Raji (cell line): ENCODE measurements around the gene KDM4B.

Source experiments
- POLR2A ChIP-seq: IDR thresholded peaks from 2 replicates; pipeline ENCODE4 v1.6.1; 2011; ENCODE audit warnings: low read depth, low read length, control low read depth; ENCODE audit not compliant: insufficient read depth

The KDM4B gene

DNA sequence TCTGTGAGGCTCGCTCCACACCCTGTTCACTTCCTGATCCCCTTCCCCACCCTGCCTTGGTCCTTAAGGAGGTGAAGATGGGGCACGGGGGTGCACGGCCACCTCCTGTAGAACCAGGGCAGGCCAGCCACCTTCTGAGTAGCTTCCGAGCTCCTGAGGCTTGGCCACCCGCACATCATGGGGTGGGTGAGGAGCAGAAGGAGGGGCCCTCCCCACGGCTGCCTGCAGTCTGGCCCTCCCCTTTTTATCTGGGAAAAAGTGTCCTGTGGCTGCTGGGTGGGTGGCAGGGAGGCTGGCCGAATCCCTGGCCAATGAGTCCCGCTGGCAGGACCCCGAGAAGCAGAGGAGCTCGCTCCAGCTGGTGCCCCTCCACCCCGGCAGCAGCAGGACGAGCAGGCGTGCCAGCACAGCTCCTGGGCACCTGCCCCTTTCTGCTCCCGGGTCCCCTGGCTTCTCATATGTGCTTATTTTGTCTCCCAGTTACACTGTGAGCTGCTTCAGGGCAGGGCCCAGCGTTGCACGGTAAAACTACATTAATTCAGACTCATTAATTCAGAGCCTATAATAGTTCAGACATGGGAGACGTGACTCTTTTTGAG is 135.0 kb downstream of the KDM4B start:
- no peak for TF ChIP-seq POLR2A

DNA sequence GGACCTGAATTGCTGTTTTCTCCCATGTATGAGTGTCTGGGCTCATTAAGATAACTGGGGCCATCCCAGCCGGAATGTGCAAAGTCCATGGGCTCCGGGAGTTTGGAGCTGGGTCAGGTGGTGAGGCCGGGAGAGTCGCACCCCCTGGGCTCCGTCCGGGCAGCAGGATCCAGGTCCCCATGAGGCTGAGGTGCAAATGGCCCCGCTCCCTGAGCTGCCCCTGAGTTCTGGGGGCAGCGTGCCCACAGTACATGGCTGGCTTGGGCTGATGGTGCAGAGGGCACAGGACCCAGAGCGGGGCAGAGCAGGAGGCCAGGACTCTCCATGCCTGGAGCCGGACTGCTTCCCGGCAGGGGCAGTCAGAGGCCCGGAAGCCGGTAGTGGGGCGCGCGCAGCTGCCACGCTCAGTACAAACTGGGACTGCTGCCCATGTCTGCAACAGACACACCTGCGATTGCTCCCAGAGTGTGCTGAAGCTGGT is 136.0 kb downstream of the KDM4B start:
- no peak for TF ChIP-seq POLR2A

DNA sequence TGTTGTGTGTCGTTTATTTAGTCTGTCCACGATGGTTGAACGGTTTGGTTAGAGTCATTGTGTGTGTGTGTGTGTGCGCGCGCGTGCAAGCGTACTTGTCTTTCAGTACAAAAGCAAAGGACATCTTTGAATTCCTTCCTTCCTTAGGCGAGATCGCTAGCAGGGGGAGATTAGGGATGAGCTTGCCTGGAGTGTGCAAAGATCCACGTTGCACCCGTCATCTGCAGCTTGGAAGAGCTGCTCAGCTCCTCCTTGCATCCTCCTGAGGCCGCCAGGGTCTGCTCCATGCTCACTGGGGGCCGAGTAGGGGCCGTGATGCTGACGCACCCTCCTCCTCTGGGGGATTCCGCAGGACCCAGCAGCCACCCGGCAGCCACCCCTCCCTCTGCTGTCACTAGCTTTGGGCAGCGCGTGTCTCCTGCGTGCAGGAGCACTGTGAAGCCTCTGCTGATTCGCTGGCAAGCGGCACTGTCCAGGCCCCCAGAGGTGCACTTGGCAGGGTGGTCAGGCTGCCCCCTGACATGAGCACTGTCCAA is 137.3 kb downstream of the KDM4B start:
- TF ChIP-seq POLR2A: no peak

DNA sequence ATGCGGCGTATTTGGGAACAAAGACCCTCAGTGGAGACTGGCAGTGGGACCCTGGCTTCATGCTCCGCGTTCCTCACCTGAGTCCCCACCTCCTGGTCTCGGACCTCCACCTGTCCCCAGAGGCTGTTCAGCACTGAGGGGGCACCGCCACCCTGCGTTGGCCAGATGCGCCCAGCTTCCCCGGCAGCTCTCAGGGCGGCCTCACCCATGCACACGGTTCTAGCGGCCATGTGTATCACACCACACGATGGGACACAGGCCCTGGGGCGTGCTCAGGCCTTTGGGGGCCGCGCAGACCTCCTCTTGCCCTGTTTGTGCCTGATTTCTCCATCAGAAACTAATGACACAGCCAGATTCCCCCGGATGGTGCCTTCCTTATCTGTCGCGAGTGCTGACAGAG is 138.1 kb downstream of the KDM4B start:
- TF ChIP-seq POLR2A: no peak

DNA sequence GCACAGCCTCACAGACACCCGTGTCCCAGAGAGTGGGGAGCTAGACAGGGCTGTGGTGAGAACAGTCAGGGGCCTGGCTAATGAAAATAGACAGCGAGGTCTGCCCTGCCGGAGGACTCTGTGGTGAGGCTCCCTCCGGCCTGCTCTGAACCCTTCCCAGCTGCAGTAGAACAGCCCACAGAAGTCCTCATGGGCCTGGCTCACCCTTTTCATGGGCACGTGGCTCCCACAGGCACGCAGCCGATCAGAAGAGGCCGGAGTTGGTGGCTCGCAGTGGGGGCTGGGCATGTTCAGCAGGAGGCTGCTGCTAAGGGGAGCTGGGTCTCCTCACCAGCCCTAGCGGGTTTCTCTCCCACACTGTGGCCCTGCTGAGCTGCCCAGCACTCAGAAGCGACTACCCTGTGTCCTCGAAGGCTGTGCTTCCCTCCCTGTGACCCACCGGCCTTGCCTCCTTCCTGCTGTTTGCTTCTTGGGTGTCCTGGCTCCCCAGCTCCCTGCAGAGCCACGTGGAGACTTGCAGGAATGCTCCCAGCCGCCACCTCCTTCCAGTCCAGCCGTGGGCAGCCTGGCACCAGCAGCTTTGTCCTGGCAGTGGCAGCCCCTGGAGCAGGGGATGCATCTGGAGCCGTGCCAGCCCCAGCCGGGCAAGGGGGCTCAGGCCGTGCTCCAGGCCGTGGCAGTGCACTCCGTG is 138.7 kb downstream of the KDM4B start:
- no peak for TF ChIP-seq POLR2A

DNA sequence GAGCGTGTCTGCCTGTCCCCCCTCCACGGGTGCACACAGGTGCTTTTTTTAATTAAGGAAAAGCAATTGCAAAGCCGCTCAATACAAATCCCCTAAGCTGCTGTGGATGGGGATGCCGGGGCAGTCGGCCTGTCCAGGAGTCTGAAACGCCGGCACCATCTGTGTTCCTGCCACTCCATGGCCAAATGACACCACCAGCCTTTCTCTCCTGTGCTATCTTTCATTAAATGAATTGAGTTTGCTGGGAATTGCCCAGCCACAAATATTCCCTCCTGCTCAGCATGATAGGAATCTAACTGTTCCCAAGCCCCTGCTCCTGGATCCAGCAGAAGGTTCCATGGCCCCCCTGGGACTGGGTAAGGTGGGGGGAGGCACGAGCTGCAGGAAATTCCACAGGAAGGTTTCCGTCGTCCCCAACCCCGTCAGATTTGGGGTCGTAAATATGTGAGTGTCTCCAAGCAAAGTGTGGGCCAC is 139.2 kb downstream of the KDM4B start:
- TF ChIP-seq POLR2A: no peak

DNA sequence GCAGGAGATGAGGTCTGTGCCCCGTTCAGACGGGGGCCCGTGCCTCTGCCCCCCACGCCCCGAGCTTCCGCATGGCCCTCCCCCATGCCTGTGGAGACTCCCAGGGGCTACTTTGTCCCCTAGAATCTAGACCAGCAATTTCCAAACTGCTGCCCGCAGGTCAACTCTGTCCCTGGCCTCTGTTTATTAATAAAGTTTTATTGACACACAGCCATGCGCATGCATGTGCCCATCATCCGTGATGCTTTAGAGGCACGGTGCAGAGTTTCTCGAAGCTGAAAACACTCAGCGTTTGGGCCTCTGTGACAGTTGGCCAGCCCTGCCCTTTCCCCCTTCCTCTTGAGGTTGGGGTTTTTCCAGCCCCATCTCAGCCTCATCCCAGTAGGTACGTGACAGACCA is 140.0 kb downstream of the KDM4B start:
- TF ChIP-seq POLR2A: no peak

DNA sequence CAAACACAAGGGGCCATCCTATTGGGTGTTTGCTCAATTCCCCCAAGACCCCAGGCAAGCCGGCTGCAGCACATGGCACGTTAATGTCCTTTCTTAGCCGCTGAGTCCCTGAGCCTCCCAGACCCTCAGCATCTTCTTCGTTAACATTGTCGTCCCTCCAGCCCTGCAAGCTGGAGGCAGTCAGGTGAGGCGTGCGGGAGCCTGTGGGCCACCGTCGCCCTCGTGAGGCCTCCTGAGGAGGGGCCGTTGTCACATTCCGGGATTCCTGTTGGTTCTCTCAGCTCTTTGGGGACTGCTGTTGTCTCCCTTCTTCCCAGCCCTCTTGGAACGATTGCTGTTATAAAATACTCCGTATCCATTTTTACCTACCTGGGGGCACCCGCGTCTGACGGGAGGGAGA is 140.6 kb downstream of the KDM4B start:
- TF ChIP-seq POLR2A: no peak

DNA sequence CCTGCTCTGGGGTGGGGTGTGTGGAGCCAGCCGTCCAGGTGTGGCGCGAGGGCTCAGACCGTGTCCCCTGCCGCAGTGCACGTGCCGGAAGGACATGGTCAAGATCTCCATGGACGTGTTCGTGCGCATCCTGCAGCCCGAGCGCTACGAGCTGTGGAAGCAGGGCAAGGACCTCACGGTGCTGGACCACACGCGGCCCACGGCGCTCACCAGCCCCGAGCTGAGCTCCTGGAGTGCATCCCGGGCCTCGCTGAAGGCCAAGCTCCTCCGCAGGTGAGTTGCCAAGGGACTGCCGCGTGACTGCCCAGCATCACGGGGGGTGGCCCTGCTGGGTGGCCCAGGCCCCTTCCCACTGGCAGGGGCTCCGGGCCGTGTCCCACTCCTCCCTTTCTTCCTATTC is 141.6 kb downstream of the KDM4B start:
- no peak for TF ChIP-seq POLR2A

DNA sequence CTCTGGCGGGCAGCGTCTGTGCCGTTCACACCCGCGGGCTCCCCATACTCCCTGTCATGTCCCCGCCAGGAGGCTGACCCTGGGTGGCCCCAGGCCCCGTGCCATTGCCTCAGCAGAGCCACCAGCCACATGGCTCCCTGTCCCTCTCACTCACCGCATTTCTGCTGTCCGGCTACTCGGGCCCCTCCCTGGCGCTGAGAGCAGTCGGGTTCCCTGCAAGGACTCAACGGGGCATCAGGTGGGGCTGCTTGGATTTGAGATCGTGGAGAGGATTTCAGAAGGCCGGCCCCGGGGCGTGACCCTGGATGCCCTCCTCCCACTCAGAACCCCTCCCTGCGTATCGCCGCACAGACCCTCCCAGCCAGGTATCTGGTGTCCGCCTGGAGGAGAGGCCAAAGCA is 142.1 kb downstream of the KDM4B start:
- no peak for TF ChIP-seq POLR2A

DNA sequence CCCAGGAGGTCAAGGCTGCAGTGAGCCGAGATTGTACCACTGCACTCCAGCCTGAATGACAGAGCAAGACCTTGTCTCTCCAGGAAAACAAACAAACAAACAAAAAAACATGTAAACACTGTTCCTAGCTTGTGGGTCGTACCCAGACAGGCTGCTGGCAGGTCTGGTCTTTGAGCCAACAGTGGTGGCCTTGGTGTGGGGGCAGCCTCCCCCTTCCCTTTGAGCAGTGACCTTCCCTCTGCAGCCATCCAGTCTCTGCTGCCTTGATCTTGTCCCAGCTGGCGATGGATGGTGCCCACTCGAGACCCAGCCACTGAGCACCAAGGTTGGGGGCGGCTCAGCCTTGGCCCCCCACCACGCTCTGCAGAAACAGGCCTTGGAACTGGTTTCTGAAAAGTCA is 143.3 kb downstream of the KDM4B start:
- no peak for TF ChIP-seq POLR2A

DNA sequence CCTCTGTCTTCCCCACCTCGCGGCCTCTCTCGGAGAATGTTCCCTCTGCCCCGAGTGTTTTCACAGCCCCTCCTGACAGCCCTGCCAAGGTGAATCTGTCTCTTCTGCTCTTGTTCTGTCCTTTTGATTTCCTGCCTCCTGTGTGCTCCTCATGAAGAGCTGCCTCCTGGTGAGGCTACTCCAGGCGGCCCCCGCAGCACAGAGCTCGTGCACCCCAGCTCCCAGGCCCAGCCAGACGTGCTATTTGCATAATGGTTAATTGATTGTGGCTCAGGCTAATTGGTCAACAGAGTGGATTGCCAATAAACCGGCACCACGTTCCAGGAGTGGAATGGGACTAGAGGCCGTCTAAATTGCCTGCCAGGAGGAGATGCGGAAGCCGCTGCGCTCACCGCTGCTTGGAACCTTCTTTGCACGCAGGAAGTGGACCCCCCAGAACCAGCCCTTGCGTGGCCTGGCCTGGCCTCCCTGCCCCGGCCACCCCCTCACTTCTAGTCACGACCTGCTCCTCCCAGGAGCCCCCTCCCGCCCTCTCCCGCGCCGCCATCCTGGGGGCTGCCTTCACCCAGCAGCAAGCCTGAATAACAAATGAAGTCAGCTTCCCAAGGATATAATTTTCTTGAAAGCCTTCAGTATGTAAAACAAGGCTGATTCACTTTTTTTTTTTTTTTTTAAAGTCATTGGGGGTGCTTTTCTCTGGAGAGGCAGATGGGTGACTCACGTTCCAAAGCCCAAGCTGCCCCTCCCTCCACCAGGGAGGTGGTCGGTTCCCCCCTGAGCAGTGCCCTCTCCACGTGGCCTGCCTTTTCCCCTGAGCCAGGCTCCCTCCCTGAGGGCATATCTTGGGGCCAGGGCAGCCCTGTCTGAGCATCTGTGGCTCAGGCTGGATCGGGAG is 144.0 kb downstream of the KDM4B start:
- no peak for TF ChIP-seq POLR2A

DNA sequence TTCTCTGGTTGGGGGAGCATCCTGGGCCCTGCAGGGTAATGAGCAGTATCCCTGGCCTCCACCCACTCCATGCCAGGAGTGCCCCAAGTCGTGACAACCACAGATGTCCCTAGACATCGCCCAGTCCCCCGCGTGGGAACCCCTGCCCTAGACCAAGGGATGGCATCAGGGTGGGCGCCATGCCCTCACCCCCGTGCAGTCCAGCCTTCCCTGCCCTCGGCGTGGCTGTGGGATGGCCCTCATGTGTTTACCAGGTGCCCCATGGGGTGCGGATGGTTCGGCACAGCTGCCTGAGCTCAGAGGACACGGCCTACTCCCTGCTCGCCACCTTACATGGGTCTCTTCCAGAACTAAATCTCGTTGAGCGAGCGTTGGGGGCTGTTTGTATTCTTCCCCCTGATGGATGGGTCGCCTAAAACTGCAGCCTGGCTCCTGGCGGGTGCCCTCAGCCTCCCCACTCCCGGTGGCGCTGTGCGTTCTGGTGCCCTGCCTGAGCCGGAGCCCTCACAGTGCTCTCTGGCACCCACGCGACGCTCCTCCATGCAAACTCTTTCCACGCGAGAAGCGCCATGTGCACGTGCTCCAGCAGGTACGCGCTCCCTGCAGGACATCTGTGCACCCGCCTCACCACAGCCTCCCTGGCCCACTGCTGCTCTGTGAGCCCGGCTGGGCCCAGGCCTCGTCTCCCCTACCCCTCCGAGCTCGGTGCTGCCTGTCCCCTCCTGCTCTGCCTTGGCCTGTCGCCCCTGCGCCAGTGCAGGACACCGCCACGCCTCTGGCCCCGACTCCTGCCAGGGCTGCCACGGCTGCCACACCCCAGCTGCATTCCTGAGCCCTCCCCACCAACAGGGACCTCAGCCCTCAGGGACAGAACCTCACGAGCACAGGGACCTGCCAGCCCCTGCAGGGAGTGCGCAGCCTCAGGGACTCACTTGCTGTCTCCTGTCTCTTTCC is 145.0 kb downstream of the KDM4B start:
- TF ChIP-seq POLR2A: no peak

DNA sequence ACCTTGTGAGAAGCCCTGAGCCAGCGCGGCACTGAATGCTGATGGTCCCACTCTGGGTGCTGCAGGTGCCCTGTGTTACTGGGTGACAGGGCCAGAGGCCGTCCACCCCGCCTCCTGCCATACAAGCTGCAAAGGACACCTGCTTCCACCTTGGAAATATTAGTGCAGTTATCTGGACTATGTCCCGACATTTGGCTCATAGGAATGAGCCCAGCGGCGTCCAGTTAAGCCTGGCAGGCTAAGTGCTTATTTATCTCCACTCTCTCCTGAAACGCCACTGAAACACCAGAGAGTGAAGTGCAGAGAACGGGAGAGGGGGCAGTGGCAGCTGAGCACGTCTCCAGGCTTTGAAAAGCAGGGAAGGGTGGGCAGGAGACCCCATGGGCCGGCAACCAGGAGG is 145.8 kb downstream of the KDM4B start:
- no peak for TF ChIP-seq POLR2A
